HG03565 (cell line): ENCODE data around the gene FAM240B.

Experiments
- ATAC-seq: cut with Tn5 transposase; IDR thresholded peaks from one replicate; pipeline ENCODE4 v1.9.1; 2021; ENCODE audit warnings: mild to moderate bottlenecking, moderate library complexity; ENCODE audit not compliant: unreplicated experiment

The FAM240B gene

DNA sequence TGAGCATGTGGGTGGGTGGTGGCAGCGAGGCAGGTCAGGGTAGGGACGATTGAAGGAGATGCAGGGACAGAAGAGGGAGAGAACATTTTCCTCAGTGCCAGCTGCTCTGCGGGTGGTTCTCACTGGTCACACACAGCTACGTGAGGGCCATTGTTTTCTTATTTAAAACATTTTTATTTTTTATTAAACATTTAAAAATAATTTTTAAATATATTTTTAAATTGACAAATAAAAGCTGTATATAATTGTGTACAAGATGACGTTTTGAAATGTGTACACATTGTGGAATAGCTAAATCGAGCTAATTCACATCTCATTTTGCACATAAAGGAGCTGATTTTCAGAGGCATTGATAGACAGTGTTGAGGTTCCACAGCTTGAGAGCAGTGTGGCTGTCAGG, 14.0 kb downstream of the FAM240B start:
- no peak for ATAC-seq

DNA sequence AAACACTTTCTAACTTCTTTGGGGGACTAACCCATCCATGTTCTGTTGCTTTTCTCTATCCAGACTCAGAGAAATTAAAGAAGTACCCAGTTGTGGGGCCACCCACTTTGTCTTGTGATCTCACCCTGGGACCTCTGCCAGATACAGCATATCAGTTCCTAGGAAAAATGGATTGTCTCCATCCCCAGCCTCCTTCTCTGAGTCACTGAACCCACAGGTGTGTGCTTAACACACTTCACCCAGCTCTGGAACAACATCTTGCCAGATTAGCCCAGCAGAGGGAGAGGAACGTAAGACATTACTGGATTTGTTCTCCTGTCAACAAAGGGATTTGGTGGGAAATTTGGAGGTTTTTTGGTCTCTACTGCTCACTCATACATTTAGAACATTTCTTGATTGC, 19.2 kb downstream of the FAM240B start:
- ATAC-seq = no peak

DNA sequence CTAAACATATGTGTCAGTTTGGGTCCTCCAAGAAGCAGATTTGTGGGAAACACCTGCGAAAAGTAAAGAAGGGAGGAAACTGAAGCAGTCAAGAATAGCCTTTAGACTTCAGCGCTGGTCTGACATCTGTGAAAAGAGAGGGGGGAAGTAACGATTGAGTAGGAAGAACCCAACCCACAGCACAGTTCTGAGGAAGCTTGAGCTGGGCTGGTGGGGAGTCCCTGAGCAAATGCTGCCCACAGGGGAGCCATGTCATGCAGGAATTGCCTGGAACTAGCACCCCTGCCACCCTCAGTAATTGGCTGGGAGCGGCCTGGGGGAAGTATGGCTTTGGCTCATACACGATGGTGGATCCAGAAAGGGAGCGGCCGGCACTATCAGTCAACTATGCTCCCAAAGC, 20.6 kb downstream of the FAM240B start:
- ATAC-seq = no peak

DNA sequence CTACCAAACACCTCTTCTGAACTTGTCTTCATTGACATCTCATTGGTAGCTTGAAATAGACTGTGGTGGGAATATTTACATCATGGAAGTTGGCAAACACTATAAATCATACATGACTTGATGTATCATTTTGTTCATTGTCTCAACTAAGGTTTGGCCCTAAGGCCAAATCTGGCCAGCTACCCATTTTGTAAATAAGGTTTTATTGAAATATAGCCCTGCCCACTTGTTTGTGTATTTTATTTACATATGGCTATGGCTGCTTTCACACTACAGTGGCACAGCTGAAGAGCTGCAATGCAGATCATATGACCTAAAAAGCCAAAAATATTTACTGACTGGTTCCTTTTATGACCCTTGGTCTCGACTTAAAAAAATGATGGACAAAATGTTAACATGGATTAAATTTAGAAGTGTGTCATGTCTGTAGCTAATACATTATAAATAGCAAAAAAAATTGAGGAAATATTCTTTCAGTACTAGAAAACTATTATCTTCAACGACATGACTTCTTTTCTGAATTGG, 22.1 kb downstream of the FAM240B start:
- ATAC-seq = no peak

DNA sequence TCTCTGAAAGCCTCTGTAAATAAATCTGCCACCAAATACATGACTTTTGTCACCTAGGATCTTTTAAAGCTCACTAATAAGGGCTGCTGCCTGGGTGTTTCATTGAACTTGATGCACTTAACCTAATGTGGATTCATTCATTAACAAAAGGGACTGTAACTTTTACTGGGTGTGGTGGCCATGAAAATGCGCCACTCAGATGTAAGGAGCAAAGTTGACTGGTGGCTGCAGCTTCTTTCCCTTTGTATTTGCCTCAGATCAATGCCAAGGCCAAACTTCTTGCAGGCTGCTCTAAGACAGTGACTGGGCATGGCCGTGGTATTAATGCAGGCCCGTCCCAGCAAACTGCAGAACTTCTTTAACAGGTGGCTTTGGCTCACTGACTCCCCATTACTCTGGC, 22.9 kb downstream of the FAM240B start:
- ATAC-seq = no peak

DNA sequence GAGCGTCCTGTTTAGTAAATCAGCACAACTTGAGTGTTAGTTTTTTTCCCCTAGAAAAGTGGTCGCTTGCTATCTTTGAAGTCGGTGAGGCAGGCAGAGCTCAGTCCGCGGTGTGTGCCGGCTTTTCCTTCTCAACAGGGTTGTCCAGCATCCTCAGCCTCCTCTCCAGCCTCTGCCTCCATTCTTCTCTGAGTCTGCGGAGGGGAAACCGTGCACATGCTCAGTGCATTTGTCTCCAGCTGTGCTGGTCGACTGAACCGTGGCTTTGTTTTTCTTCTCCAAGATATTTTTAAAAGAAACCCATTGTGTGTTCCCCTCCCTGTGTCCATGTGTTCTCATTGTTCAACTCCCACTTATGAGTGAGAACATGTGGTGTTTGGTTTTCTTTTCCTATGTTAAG, 25.3 kb downstream of the FAM240B start:
- ATAC-seq = no peak

DNA sequence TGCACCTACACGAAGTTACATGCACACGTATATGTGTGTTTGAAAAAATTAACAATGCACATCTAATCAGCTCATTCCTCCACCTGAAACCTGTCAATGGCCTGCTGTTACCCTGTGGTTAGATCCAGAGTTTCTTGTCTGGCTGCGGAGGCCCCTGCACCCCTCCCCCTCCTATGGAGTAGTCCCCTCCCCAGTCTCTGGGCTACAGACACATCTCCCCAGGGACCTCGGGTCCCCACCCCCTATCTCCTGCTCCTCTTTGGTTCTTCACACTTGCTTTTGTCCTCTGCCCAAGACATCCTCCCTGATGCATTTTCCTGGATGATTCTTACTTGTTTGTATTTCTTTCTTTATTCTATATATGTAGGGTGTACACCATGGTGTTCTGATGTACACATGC, 27.2 kb downstream of the FAM240B start:
- ATAC-seq = no peak

DNA sequence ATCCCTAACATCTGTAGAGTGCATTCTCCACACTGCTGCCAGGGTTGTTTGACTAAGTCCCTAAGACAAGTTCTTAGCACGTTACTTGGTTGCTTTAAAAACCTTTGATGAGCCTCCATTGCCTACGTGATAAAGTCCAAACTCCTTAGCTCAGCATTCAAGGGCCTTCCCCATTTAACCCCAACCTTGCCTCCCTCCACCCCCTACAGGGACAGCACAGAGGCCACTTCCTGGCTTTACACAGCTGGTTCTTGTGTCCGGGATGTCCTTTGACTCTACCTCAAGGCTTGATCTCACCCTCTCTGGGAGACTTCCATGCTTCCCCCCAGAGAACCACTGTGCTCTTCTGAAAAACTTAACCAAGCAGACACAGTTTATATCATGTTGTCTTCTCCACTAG, 29.4 kb downstream of the FAM240B start:
- ATAC-seq = no peak

DNA sequence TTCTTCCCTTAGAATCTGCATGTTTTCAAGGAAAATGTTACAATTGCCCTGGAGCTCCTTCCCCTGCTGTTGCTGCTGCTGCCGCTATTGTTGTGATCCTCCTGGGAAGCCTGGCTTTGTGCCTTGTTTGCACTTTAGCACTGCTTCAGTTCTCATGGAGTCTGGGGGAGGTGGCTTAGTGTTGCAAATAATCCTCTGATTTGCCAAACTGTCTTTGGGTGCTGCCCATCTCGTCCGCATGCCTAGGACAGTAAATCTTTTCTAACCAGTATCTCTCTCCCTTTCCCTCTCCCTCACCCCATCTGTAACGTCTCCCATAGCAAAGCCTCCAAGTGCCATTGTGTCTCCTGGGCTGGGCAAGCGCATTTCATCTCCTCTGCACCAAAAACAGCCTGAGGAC, 30.3 kb downstream of the FAM240B start:
- ATAC-seq = no peak

DNA sequence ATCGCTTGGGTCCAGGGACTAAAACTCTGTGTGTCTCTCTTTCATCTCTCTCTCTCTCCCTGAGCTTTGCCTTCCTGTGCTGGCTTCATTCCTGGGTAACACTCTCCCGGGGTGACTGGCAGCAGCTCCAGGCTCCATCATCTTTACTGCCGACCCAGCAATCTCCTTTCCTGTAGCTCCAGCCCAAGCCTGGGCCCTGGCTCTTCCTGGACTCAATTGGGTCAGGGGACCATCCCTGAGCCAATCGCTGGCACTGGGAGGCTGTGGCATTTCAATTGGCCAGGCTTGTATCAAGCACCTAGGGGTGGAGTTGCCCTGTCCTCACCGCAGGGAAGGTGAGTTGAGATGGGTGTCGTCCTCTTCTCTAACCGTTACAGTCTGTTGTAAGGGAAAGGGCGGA, 31.9 kb downstream of the FAM240B start:
- ATAC-seq = no peak

DNA sequence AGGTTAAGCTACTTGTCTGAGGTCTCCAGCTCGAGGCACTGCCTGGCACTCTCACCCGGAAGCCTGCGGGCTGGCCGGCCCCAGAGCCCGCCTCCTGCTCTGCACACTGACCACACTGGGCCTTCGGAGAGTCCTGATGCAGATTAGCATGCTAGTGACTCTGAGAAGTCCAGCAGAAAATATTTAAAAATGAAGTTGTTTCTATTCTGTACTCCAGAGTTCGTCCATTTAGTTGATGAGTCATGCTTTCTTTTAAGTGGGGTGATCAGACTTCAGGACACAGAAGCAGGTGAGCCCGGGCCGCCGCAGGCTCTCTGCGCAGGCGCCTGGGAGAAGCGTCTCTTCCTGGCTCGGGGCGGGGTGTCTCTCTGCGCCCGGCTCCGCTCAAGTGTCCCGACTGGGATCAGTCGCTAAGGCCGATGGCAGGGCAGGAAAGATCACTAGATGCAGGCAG, 32.5 kb downstream of the FAM240B start:
- no peak for ATAC-seq

DNA sequence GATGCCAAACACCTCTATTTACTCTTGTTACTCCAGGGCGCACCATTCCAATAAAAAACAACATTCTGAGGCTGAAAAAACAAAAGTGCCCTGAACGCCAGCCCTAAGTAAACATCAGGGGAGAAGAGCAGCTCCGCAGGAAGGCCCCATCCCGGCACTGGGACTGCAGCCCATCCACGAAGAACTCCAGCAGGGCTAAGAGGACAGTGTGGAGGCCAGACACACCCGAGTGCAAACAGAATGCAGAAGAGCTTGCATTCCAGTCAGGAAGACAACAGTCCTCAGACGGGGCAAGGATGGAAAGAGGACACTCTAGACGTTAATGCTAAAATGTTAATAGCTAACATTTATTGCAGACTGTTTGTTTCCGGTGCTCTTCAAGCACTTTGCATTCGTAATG, 33.0 kb downstream of the FAM240B start:
- ATAC-seq = no peak

DNA sequence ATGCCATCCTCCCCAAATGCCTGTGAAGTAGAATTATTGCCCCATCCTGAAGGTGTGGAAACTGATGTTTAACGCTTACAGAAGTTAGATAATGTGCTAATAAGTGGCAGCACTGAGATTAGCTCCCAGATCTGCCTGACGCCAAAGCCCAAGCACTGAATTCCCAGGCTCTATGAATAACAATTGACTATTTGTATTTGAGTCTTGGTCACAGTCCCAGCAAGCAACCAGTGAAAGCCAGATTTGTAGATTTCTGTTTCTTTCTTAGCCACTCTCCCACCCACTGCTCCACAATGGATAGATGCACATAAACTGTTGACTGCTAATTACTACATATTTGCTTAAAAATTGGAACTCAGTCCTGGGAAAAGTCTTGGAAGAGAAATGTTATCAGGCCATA, 34.4 kb downstream of the FAM240B start:
- no peak for ATAC-seq

DNA sequence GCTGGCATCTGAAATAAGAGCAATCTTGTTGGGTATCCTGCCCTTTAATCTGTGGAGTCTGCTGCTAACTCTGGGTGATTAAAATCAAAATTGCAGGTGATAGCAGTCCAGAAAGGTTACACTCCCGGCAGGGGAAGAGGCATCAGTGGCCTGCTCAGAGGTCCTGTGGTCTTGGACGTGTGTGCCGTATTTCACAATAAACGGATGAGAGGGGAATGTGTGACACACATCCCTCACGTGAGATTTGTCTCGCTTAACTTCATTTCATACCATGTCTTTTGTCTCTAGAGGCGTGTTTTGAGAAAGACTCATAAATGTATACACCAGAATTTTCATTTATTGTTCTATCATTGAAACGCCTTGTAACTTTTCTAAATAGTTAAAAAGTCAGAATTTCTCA, 36.6 kb downstream of the FAM240B start:
- no peak for ATAC-seq

DNA sequence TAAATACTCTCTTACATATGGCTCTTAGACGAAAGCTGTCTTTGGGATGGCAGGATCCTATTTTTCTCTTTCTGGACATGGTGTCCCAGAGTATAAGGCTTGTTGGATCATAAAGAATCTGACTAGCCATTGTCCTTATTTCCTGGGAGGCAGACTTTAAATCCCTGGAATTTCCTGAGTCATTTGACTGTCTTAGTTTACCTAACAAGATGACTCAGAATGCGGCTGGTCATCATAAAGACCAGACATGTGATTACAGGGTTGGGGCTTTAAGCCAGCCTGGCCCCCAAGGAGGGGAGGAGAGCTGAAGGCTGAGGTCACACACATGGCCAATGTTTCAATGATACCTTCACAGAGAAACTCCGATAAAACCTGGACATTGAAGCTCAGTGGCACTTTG, 37.2 kb downstream of the FAM240B start:
- ATAC-seq = no peak

DNA sequence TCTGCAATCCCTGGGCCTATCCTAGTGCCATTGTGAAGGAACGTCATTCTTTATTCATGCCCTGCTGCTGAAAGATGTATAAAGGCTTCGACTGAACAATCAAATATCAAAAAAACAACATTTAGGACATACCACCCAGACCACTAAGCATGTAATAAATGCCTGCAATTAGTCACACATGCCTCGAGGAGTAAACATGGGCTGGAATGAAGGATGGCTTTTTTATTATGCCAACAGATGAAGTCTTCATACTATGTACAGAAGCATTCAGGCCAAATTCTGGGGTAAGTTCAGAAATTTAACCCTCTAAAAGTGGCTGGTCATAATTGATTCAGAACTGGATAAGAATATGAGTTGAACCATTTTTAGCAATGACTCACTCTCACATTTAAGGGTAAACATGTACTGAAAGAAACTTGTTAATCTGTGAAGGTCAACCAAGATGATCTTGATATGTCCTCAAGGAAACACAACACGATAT, 38.1 kb downstream of the FAM240B start:
- ATAC-seq = peak; percentile 67

DNA sequence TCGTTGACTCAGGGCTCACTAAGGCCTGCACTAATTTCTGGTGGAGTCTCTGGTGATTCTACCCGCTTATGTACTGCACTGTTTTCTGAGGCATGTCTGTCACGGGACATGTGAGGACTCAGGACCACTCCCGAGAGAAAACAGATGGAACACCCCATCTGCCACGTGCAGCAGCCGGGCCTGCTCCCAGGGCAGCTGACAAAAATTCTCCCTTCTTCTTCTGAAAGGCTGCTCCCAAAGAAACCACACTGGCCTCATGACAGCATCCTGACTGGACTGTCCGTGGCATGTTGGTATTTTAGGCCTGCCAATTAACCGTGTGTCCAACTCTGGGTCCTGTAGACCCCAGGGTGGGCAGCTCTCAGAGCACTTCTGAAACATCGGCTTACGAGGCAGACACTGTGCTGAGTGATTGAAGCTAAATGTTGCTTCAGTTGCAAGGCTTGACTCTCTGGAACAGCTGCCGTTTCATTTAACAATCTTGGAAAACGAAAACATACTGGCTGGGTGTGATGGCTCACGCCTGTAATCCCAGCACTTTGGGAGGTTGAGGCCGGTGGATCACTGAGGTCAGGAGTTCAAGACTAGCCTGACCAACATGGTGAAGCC, 39.0 kb downstream of the FAM240B start:
- ATAC-seq = no peak

DNA sequence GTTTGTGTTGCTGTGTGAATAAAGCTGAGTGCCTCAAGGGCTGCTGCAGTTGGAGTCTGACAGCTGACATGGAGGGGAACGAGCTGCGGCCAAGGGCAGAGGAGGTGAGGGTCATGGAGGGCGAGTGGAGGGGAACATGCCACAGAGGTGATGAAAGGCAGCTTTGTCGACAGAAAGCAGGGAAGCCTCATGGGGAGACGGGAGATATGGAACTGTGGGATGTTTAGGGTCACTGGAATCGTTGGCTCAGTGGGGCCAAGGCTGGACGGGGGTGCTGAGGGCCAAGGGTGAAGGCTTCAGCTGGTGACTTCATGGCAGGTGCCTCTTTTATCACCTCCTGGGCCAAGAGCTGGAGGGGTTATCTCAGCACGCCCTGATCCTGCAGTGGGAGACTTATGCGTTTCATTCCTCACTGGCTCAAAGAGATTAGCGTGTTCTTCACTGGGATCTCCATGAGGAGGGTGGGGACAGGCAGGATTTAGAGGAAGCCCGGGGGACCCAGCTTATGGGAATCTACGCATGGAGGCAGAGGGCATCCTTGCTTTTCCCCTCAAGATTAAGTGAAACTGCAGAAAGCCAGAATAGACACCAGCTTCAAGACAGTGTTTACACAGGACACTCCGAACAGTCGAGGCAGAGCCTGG, 42.2 kb downstream of the FAM240B start:
- no peak for ATAC-seq

DNA sequence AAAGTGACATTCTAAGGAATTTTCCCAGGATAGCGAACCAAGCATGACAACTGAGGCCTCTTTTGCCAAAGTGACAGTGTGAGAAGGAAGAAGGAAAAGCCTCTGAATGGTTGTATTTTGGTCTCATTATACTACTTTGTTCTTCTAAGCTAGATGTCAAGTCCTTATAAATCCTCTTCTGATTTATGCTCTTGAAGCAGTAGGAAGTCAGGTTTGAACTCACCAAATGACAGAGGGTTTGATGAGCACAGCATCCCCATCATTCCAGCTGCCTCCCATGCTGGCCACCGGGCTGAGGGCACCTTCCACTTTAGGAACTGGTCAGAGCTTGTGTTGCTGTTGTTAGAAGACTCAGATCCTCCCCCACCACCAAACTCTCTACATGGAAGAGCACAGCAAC, 44.1 kb downstream of the FAM240B start:
- ATAC-seq = no peak

DNA sequence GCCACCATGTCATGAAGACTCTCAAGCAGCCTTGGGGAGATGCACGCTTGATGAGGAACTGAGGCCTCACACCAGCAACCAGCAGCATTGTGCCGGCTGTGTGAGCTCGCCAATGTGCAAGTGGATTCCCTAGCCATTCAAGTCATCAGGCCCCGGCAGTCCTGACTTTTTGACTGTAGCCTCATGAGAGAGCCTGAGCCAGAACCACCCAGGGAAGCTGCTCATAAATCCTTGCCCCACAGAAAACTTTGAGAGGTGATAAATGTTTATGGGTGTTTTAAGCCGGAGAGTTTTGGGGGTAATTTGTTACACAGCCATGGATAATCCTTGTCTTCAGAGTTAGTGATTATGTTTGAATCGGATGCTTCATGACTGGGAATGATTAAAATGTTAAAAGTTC, 44.7 kb downstream of the FAM240B start:
- no peak for ATAC-seq

DNA sequence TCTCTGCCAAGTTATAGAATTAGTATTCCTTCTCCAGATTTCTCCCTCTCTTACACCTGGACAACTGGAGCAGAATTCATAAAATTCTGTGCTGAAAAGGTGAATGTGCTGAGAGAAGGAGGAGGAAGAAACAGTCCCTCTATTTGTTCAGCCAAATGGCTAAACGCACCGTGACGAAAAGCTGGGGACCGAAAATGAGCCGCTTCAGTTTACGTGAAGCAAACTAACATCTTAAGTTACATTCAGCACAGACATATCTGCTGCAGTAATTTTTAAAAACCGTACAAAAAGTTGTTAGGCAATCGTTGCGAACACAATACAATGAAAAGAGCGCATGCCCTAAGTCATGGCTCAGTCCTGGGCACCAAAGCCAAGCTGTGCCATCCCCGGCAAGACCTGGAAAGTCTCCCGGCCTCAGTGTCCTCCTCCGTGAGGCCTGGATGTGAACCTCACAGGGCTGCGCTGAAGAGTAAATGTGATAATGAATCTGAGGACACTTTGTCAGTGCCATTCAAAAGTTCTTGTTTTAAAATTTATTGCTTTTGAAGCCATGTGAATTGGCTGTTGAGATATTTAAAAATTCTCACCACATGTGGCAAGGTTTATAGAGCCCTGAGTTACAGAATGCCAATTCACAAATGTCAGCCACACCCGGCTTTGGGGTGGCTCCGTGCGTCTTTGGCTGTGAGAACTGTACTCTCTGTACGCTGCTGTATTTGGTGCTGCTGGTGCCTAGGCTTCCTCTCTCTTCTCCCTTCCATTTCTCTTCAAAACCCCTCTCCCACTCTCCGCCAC, 46.3 kb downstream of the FAM240B start:
- ATAC-seq = no peak

DNA sequence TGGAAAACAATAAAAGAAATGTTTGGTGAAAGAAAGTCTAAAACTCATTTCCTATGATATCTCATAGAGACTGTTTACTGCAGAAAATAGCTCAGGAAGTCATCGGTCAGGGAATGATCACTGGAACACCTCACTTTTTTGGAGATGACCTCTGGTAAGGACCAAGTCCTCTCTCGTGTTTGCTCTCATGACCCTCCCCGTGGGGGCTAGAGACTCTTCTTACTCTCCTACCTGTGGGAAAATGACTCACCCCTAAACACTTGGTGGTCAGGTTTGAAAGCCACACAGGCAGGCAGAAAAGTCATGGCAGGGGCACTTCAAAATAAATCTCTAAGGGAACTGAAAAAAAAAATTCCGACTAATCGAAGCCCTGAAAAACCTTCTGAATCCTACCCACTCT, 48.2 kb downstream of the FAM240B start:
- no peak for ATAC-seq
